ENCODE data around the gene ANO1.

Gene ANO1

GRCh38 chr11:70112017-70112434 is 33.9 kb downstream of the ANO1 start:
- Histone ChIP-seq H3K4me3 (no peak overlapping the region), H3K36me3 (ENCODE audit: insufficient read depth, low read length) (no peaks in the 10 kb centered on the region), H3K27ac (no peak overlapping the region), H3K9ac (ENCODE audit: insufficient read length) (no peak overlapping the region), H3K9me3 (ENCODE audit: low read depth, low read length) (no peaks in the 10 kb centered on the region)
- TF ChIP-seq EZH2 (IDR thresholded peaks at IDR 0.05): no peak
- no peak for TF ChIP-seq POLR2AphosphoS5 (IDR thresholded peaks at IDR 0.05; ENCODE audit: borderline replicate concordance, low read depth, low read length)
- TF ChIP-seq FOXP2 (optimal IDR thresholded peaks at IDR 0.05; ENCODE audit: control extremely low read depth, extremely low read length, insufficient read depth): no peak
- DNase-seq (ENCODE audit: low read depth, low spot score): no peak

DNA sequence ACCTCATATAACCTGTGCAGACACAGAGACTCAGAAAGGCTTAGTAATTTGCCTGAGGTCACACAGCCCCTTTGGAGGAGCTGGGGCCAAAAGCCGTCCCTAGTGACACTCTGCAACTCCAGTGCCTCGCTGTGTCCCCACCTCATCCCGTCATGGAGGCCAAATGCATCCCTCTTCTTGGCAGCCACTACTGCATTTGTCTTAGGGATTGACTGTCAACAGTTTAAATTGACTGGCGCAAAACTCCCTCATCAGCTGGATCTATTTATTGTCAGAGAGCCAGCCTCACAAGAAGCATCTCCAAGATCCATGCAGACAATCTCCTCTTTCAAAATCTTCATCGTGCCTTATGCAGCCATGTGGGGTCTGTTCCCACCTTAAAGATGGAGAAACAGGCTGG is 35.7 kb downstream of the ANO1 start:
- no peak overlapping the region for H3K4me3 ChIP-seq
- H3K27ac ChIP-seq: no peak overlapping the region
- no peaks in the 10 kb centered on the region for H3K36me3 ChIP-seq (ENCODE audit: insufficient read depth, low read length)
- TF ChIP-seq FOXP2 (optimal IDR thresholded peaks at IDR 0.05; ENCODE audit: control extremely low read depth, extremely low read length, insufficient read depth) (no peak), EZH2 (IDR thresholded peaks at IDR 0.05) (no peak), POLR2AphosphoS5 (IDR thresholded peaks at IDR 0.05; ENCODE audit: borderline replicate concordance, low read depth, low read length) (no peak)
- no peak for DNase-seq (ENCODE audit: low read depth, low spot score)
- H3K9ac ChIP-seq (ENCODE audit: insufficient read length): no peak overlapping the region
- H3K9me3 ChIP-seq (ENCODE audit: low read depth, low read length): no peaks in the 10 kb centered on the region

GRCh38 chr11:70115778-70116177 is 37.7 kb downstream of the ANO1 start:
- no peak overlapping the region for H3K27ac ChIP-seq
- H3K9ac ChIP-seq (ENCODE audit: insufficient read length): no peak overlapping the region
- H3K9me3 ChIP-seq (ENCODE audit: low read depth, low read length): no peaks in the 10 kb centered on the region
- no peak for DNase-seq (ENCODE audit: low read depth, low spot score)
- TF ChIP-seq EZH2 (IDR thresholded peaks at IDR 0.05): no peak
- TF ChIP-seq POLR2AphosphoS5 (IDR thresholded peaks at IDR 0.05; ENCODE audit: borderline replicate concordance, low read depth, low read length): no peak
- no peak for TF ChIP-seq FOXP2 (optimal IDR thresholded peaks at IDR 0.05; ENCODE audit: control extremely low read depth, extremely low read length, insufficient read depth)
- no peaks in the 10 kb centered on the region for H3K36me3 ChIP-seq (ENCODE audit: insufficient read depth, low read length)
- H3K4me3 ChIP-seq: no peak overlapping the region

DNA sequence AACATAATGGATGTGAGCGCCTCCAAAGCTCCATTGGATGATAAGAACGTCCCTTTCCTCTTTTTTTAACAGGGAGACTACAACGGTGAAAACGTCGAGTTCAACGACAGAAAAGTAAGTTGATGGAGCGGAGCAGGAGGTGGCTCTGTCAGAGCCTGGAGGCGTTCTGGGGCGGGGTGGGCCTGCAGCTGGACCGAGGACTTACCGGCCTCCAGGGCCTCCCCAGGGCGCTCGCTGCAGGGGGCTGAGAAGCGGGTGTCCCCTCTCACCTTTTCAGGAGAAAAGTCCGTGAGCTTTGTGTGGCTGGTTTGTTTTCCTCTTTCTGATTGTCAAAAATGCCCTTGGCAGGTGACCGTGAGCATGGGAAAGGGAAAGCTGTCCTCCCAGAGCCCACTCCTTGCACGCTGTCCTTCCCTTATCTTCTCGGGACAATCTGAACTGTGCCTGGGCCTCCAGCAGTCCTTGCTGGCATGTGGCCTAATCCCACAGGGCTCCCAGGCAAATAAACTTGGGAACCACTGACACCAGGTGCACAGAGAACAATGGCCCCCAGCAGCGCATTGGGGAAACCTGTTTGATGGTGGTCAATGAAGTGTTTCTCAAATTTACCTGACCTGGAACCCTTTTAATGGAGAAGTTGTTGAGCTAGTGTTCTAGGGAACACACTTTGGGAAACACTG is 38.4 kb downstream of the ANO1 start:
- DNase-seq (ENCODE audit: low read depth, low spot score): no peak
- TF ChIP-seq POLR2AphosphoS5 (IDR thresholded peaks at IDR 0.05; ENCODE audit: borderline replicate concordance, low read depth, low read length) (no peak), EZH2 (IDR thresholded peaks at IDR 0.05) (no peak), FOXP2 (optimal IDR thresholded peaks at IDR 0.05; ENCODE audit: control extremely low read depth, extremely low read length, insufficient read depth) (no peak)
- H3K36me3 ChIP-seq (ENCODE audit: insufficient read depth, low read length): no peaks in the 10 kb centered on the region
- H3K27ac ChIP-seq: no peak overlapping the region
- no peaks in the 10 kb centered on the region for H3K9me3 ChIP-seq (ENCODE audit: low read depth, low read length)
- no peak overlapping the region for H3K9ac ChIP-seq (ENCODE audit: insufficient read length)
- no peak overlapping the region for H3K4me3 ChIP-seq

GRCh38 chr11:70117567-70118145 is 39.5 kb downstream of the ANO1 start:
- H3K4me3 ChIP-seq: no peak overlapping the region
- TF ChIP-seq EZH2 (IDR thresholded peaks at IDR 0.05): no peak
- TF ChIP-seq POLR2AphosphoS5 (IDR thresholded peaks at IDR 0.05; ENCODE audit: borderline replicate concordance, low read depth, low read length): no peak
- no peak for TF ChIP-seq FOXP2 (optimal IDR thresholded peaks at IDR 0.05; ENCODE audit: control extremely low read depth, extremely low read length, insufficient read depth)
- H3K9ac ChIP-seq (ENCODE audit: insufficient read length): no peak overlapping the region
- no peaks in the 10 kb centered on the region for H3K36me3 ChIP-seq (ENCODE audit: insufficient read depth, low read length)
- DNase-seq (ENCODE audit: low read depth, low spot score): no peak
- no peak overlapping the region for H3K27ac ChIP-seq
- H3K9me3 ChIP-seq (ENCODE audit: low read depth, low read length): no peaks in the 10 kb centered on the region

GRCh38 chr11:70118642-70119041 is 40.5 kb downstream of the ANO1 start:
- DNase-seq (ENCODE audit: low read depth, low spot score): no peak
- H3K9me3 ChIP-seq (ENCODE audit: low read depth, low read length): no peaks in the 10 kb centered on the region
- H3K4me3 ChIP-seq: no peak overlapping the region
- H3K36me3 ChIP-seq (ENCODE audit: insufficient read depth, low read length): no peaks in the 10 kb centered on the region
- H3K27ac ChIP-seq: no peak overlapping the region
- H3K9ac ChIP-seq (ENCODE audit: insufficient read length): no peak overlapping the region
- no peak for TF ChIP-seq POLR2AphosphoS5 (IDR thresholded peaks at IDR 0.05; ENCODE audit: borderline replicate concordance, low read depth, low read length)
- TF ChIP-seq EZH2 (IDR thresholded peaks at IDR 0.05): no peak
- no peak for TF ChIP-seq FOXP2 (optimal IDR thresholded peaks at IDR 0.05; ENCODE audit: control extremely low read depth, extremely low read length, insufficient read depth)

GRCh38 chr11:70119502-70119901 is 41.4 kb downstream of the ANO1 start:
- no peak for TF ChIP-seq EZH2 (IDR thresholded peaks at IDR 0.05)
- TF ChIP-seq POLR2AphosphoS5 (IDR thresholded peaks at IDR 0.05; ENCODE audit: borderline replicate concordance, low read depth, low read length): no peak
- TF ChIP-seq FOXP2 (optimal IDR thresholded peaks at IDR 0.05; ENCODE audit: control extremely low read depth, extremely low read length, insufficient read depth): no peak
- no peak overlapping the region for H3K9ac ChIP-seq (ENCODE audit: insufficient read length)
- DNase-seq (ENCODE audit: low read depth, low spot score): no peak
- no peaks in the 10 kb centered on the region for H3K36me3 ChIP-seq (ENCODE audit: insufficient read depth, low read length)
- no peak overlapping the region for H3K4me3 ChIP-seq
- H3K27ac ChIP-seq: no peak overlapping the region
- H3K9me3 ChIP-seq (ENCODE audit: low read depth, low read length): no peaks in the 10 kb centered on the region

GRCh38 chr11:70120674-70121073 is 42.6 kb downstream of the ANO1 start:
- TF ChIP-seq EZH2 (IDR thresholded peaks at IDR 0.05) (no peak), FOXP2 (optimal IDR thresholded peaks at IDR 0.05; ENCODE audit: control extremely low read depth, extremely low read length, insufficient read depth) (no peak), POLR2AphosphoS5 (IDR thresholded peaks at IDR 0.05; ENCODE audit: borderline replicate concordance, low read depth, low read length) (no peak)
- no peaks in the 10 kb centered on the region for H3K36me3 ChIP-seq (ENCODE audit: insufficient read depth, low read length)
- H3K4me3 ChIP-seq: no peak overlapping the region
- H3K9me3 ChIP-seq (ENCODE audit: low read depth, low read length): no peaks in the 10 kb centered on the region
- no peak overlapping the region for H3K27ac ChIP-seq
- H3K9ac ChIP-seq (ENCODE audit: insufficient read length): no peak overlapping the region
- no peak for DNase-seq (ENCODE audit: low read depth, low spot score)

Measured in SK-N-MC (cell line).